Calu3 (cell line): Measurements from ENCODE around the gene NTMT1. TPM values are rescaled to one million over a fixed set of nuclear protein-coding genes. Genes with fewer than 3 reads are reported as not detected.
"Not testable (repeated sequence)": the region's sequence is repeated elsewhere in the genome, so short reads cannot be mapped to it uniquely, and the experiment has no call there.

Source experiments
- BruUV-seq: library from RNA; stranded (reverse); fragments of 400-500 nt; replicated peaks from 2 replicates; lab custom pipeline; 2021; lab: Mats Ljungman, UMichigan
- CTCF ChIA-PET: fragments of 300-600 bp; sonication (Branson Sonifier 250); formaldehyde crosslinking; loops from one replicate; lab custom pipeline; 2022; ENCODE audit warnings: antibody characterized with exemption; lab: Charles Lee
- DNase-seq: peaks from one replicate; pipeline ENCODE4 v3.0.0; 2022
- H3K27ac Mint-ChIP-seq: one replicate; pipeline ENCODE4 v1.8.0; 2022; ENCODE audit warnings: mixed read lengths; ENCODE audit not compliant: unreplicated experiment
- H3K27me3 Mint-ChIP-seq: one replicate; pipeline ENCODE4 v1.8.0; 2022; ENCODE audit warnings: mixed read lengths; ENCODE audit not compliant: unreplicated experiment
- H3K36me3 Mint-ChIP-seq: one replicate; pipeline ENCODE4 v1.8.0; 2022; ENCODE audit warnings: mild to moderate bottlenecking, moderate library complexity, mixed read lengths; ENCODE audit not compliant: insufficient read depth, unreplicated experiment
- H3K4me1 Mint-ChIP-seq: one replicate; pipeline ENCODE4 v1.8.0; 2022; ENCODE audit warnings: mild to moderate bottlenecking, low read depth, mixed read lengths; ENCODE audit not compliant: unreplicated experiment
- H3K4me3 Mint-ChIP-seq: one replicate; pipeline ENCODE4 v1.8.0; 2022; ENCODE audit warnings: mild to moderate bottlenecking, low read depth, moderate library complexity, mixed read lengths; ENCODE audit not compliant: unreplicated experiment
- H3K9me3 Mint-ChIP-seq: one replicate; pipeline ENCODE4 v1.8.0; 2022; ENCODE audit warnings: low read depth, mixed read lengths; ENCODE audit not compliant: unreplicated experiment
- CTCF ChIP-seq: fragments of 200-600 bp; IDR thresholded peaks from one replicate; pipeline ENCODE4 v1.8.0; 2022; ENCODE audit warnings: antibody characterized with exemption; ENCODE audit not compliant: unreplicated experiment
- intact Hi-C: fragments of 100-400 bp; cut with micrococcal nuclease; formaldehyde crosslinking; loops from one replicate; pipeline ENCODE4 v1.10.0; 2022; ENCODE audit not compliant: unreplicated experiment
- total RNA-seq: library from RNA; stranded (reverse); gene quantifications from 2 replicates; pipeline ENCODE4 v1.2.3, GENCODE V29; 2022

NTMT1 gene
- total RNA-seq, 1 experiment from 2014 or later: 36.1 TPM

GRCh38 chr9:129661029-129661428, 35.1 kb downstream of the NTMT1 start:
- H3K36me3 Mint-ChIP-seq: no peaks in the 10 kb centered on the region
- peaks cover 3% of the 10 kb centered on the region for H3K4me1 Mint-ChIP-seq
- no peak for DNase-seq
- BruUV-seq: no TSS peak
- TF ChIP-seq CTCF: no peak
- H3K27me3 Mint-ChIP-seq: peaks cover 29% of the 10 kb centered on the region
- CTCF ChIA-PET: no interaction called here
- H3K4me3 Mint-ChIP-seq: no peak overlapping the region
- intact Hi-C loops: no loop called here
- H3K9me3 Mint-ChIP-seq: no peaks in the 10 kb centered on the region
- H3K27ac Mint-ChIP-seq: no peak overlapping the region

GRCh38 chr9:129662239-129662638, 36.3 kb downstream of the NTMT1 start:
- intact Hi-C loops, H3K4me1 Mint-ChIP-seq, H3K27ac Mint-ChIP-seq, BruUV-seq, H3K4me3 Mint-ChIP-seq, H3K9me3 Mint-ChIP-seq, H3K36me3 Mint-ChIP-seq, DNase-seq: not testable (repeated sequence)
- H3K27me3 Mint-ChIP-seq: peaks cover 29% of the 10 kb centered on the region
- CTCF ChIA-PET: interaction anchor here (1.0 kb wide), 1 partner anchor 16 kb away, joined by 3 read pairs; no protein-coding TSS in a partner anchor

DNA sequence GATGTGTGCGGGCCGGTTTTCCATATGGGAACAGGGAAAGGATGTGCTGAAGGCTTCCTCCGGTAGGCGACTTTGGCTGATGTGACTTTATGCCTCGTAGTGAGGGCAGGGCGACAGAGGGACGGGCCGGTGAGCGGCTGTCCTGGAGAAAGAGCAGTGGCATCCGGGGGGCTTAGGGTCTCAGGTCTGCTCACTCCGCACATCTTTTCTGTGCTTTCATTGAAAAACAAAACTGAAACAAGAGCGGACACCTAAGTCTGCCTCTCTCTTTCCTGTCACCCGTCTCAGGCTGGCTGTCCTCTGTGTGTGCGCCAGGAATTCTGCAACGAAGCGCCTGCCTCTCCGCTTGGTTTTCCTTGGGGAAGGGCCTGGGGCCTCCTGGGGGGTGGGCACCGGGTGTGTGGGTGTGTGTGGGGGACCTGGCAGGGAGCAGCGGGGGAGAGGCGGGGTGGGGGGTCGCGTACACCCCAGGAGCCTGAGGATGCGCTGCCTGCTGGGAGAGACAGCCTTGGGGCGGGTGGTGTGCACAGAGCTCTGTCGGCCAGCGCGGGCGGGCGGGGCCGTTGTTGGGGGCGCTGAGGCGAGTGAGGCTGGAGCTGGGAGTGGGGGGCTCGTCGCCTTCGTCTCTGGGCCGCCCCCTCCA, 38.9 kb downstream of the NTMT1 start:
- Mint-ChIP-seq H3K9me3 (no peaks in the 10 kb centered on the region), H3K27me3 (peaks cover 37% of the 10 kb centered on the region), H3K27ac (no peak overlapping the region), H3K4me3 (peak overlapping the region; percentile 39), H3K36me3 (no peaks in the 10 kb centered on the region), H3K4me1 (no peaks in the 10 kb centered on the region)
- no peak for TF ChIP-seq CTCF
- intact Hi-C loops: no loop called here
- no peak for DNase-seq
- CTCF ChIA-PET: no interaction called here
- BruUV-seq: no TSS peak

GRCh38 chr9:129665389-129665775, 39.4 kb downstream of the NTMT1 start, which contains the start of gene PRRX2:
Gene PRRX2, plus strand, starts transcription at chr9:129665647. Its CDS starts 221 bp downstream, at chr9:129665868.
- no peak for DNase-seq
- Mint-ChIP-seq H3K36me3 (no peaks in the 10 kb centered on the region), H3K27me3 (peaks cover 35% of the 10 kb centered on the region), H3K9me3 (no peaks in the 10 kb centered on the region), H3K27ac (no peak within 1 kb of the TSS), H3K4me1 (no peaks in the 10 kb centered on the region), H3K4me3 (peak within 1 kb of the TSS; percentile 39)
- no TSS peak for BruUV-seq
- no peak for TF ChIP-seq CTCF
- intact Hi-C loops: no loop called here
- CTCF ChIA-PET: no interaction called here
